Neural progenitor cell (in vitro differentiated cells): ENCODE data around the gene TASP1. TPM values are rescaled to one million over a fixed set of nuclear protein-coding genes. Genes with fewer than 3 reads are reported as not detected.

Experiments
- DNase-seq: peaks from one replicate; pipeline ENCODE4 v3.0.0-alpha.2; 2016; ENCODE audit warnings: low spot score
- H2AFZ ChIP-seq: fragments of 200-600 bp; sonication (generic); replicated peaks from 2 replicates; pipeline ENCODE4 v1.6.1; 2016; ENCODE audit warnings: antibody characterized with exemption
- H3F3A ChIP-seq: fragments of 200-600 bp; sonication (generic); 2 replicates; pipeline ENCODE4 v1.6.1; 2016; ENCODE audit warnings: antibody characterized with exemption, low read depth
- H3K27ac ChIP-seq: fragments of 200-600 bp; sonication (generic); 2 replicates; pipeline ENCODE4 v1.5.1; 2016; ENCODE audit warnings: mild to moderate bottlenecking
- H3K27me3 ChIP-seq: fragments of 200-600 bp; sonication (generic); 2 replicates; pipeline ENCODE4 v1.6.1; 2016; ENCODE audit warnings: mild to moderate bottlenecking, moderate library complexity
- H3K36me3 ChIP-seq: fragments of 200-600 bp; sonication (generic); 2 replicates; pipeline ENCODE4 v1.5.1; 2016
- H3K4me1 ChIP-seq: fragments of 200-600 bp; sonication (generic); 2 replicates; pipeline ENCODE4 v1.6.1; 2016; ENCODE audit warnings: mixed run types
- H3K4me2 ChIP-seq: fragments of 200-600 bp; sonication (generic); 2 replicates; pipeline ENCODE4 v1.6.1; 2016
- H3K4me3 ChIP-seq: fragments of 200-600 bp; sonication (generic); 2 replicates; pipeline ENCODE4 v1.5.1; 2016
- H3K79me2 ChIP-seq: fragments of 200-600 bp; sonication (generic); 2 replicates; pipeline ENCODE4 v1.6.1; 2016; ENCODE audit warnings: low read depth
- H3K9ac ChIP-seq: fragments of 200-600 bp; sonication (generic); 2 replicates; pipeline ENCODE4 v1.6.1; 2016
- H3K9me3 ChIP-seq: fragments of 200-600 bp; sonication (generic); 2 replicates; pipeline ENCODE4 v1.5.1; 2016; ENCODE audit warnings: low read depth
- H4K20me1 ChIP-seq: fragments of 200-600 bp; sonication (generic); 2 replicates; pipeline ENCODE4 v1.6.1; 2016; ENCODE audit warnings: low read depth
- H3K27ac Mint-ChIP-seq: 3 replicates; pipeline ENCODE4 v1.8.0; 2021; ENCODE audit warnings: mixed read lengths
- H3K27me3 Mint-ChIP-seq: 2 replicates; pipeline ENCODE4 v1.8.0; 2022; ENCODE audit warnings: low read depth, mild to moderate bottlenecking, inconsistent platforms, moderate library complexity, mixed read lengths; ENCODE audit not compliant: insufficient read depth
- H3K36me3 Mint-ChIP-seq: 3 replicates; pipeline ENCODE4 v1.8.0; 2021; ENCODE audit warnings: mixed read lengths
- H3K4me1 Mint-ChIP-seq: 3 replicates; pipeline ENCODE4 v1.8.0; 2021; ENCODE audit warnings: mixed read lengths
- H3K4me3 Mint-ChIP-seq: 3 replicates; pipeline ENCODE4 v1.8.0; 2021; ENCODE audit warnings: mild to moderate bottlenecking, moderate library complexity, mixed read lengths
- H3K9me3 Mint-ChIP-seq: 3 replicates; pipeline ENCODE4 v1.8.0; 2020; ENCODE audit warnings: mixed read lengths
- EZH2 ChIP-seq: fragments of 200-600 bp; sonication (generic); IDR thresholded peaks from 2 replicates; pipeline ENCODE4 v1.6.1; 2017; ENCODE audit warnings: antibody characterized with exemption, mild to moderate bottlenecking, moderate library complexity
- EZH2phosphoT487 ChIP-seq: fragments of 200-600 bp; sonication (generic); IDR thresholded peaks from 2 replicates; pipeline ENCODE4 v1.6.1; 2017; ENCODE audit warnings: antibody characterized with exemption
- total RNA-seq: library from RNA; depleted of rRNA; stranded (reverse); fragments of >200 nt; gene quantifications from 2 replicates; pipeline ENCODE4 v1.2.3, GENCODE V29; 2015; ENCODE audit warnings: low replicate concordance
- TF ChIP-seq, protein P1 (sequence below): fragments of 200-600 bp; sonication (generic); IDR thresholded peaks from 2 replicates; pipeline ENCODE4 v1.5.1; 2017; ENCODE audit warnings: antibody characterized with exemption, mild to moderate bottlenecking

The TASP1 gene
- total RNA-seq, 1 donor from 2014 or later, result 9.6 TPM

DNA sequence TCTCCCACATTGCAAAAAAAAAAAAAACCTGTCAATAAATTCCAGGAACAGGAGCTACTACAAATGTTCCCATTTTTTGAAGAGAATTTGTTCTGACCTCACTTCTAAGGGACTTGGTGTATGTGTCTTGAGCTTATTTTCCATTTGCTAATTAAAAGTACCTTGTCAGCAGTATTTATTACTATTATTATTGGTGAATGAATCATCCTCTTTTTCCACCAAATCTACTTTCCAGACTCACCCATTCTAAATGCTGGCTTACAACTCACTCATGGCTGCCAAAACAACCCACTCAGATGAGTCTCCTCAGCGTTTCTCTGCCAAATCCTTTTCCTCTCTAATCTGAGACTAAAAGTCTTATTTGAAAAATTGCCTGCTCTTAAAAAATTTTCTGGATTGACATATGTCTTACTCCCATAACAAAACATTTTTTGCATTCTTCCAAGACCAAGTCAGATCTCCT, 33.2 kb upstream of the TASP1 start:
- H3K27ac ChIP-seq, result no peak overlapping the region
- no peak overlapping the region for H3K27ac Mint-ChIP-seq
- H3K36me3 ChIP-seq, result no peaks in the 10 kb centered on the region

DNA sequence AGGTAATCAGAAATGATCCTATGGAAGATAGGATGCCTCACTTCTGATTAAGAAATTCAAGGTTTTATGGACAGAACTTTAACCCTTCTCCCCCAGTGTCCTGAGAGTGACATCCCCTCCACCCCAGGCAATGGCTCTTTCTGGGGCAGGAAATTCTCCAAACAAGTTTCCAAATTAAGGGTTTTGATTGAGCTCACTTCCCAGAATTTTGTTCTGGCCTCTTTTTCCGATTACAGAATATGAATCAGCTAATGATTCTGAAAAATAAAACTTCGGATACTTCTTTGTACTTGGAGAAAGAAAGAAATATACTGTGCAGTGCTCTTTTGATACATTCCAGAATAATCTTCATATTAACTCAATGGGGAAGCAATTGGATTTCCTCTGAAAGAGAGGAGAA, 32.8 kb upstream of the TASP1 start:
- no peaks in the 10 kb centered on the region for H4K20me1 ChIP-seq
- no peaks in the 10 kb centered on the region for H3K79me2 ChIP-seq
- H3K36me3 Mint-ChIP-seq, result no peaks in the 10 kb centered on the region
- H3K27ac Mint-ChIP-seq, result no peak overlapping the region
- H3K27ac ChIP-seq, result no peak overlapping the region
- H3K4me3 ChIP-seq, result no peak overlapping the region
- no peaks in the 10 kb centered on the region for H3K36me3 ChIP-seq
- H3F3A ChIP-seq, result no peaks in the 10 kb centered on the region
- no peaks in the 10 kb centered on the region for H3K9me3 Mint-ChIP-seq
- H3K4me1 ChIP-seq, result no peaks in the 10 kb centered on the region
- H3K9me3 ChIP-seq, result no peaks in the 10 kb centered on the region
- no peak overlapping the region for H2AFZ ChIP-seq
- H3K9ac ChIP-seq, result no peak overlapping the region
- no peaks in the 10 kb centered on the region for H3K4me1 Mint-ChIP-seq
- H3K27me3 ChIP-seq, result no peaks in the 10 kb centered on the region
- H3K4me3 Mint-ChIP-seq, result no peak overlapping the region
- DNase-seq, result no peak
- no peak for TF ChIP-seq EZH2phosphoT487
- no peak for TF ChIP-seq EZH2
- TF ChIP-seq, protein P1, sequence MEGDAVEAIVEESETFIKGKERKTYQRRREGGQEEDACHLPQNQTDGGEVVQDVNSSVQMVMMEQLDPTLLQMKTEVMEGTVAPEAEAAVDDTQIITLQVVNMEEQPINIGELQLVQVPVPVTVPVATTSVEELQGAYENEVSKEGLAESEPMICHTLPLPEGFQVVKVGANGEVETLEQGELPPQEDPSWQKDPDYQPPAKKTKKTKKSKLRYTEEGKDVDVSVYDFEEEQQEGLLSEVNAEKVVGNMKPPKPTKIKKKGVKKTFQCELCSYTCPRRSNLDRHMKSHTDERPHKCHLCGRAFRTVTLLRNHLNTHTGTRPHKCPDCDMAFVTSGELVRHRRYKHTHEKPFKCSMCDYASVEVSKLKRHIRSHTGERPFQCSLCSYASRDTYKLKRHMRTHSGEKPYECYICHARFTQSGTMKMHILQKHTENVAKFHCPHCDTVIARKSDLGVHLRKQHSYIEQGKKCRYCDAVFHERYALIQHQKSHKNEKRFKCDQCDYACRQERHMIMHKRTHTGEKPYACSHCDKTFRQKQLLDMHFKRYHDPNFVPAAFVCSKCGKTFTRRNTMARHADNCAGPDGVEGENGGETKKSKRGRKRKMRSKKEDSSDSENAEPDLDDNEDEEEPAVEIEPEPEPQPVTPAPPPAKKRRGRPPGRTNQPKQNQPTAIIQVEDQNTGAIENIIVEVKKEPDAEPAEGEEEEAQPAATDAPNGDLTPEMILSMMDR, result no peak
- H3K27me3 Mint-ChIP-seq, result no peaks in the 10 kb centered on the region
- no peak overlapping the region for H3K4me2 ChIP-seq

More for the DNA sequence above, 33.2 kb upstream of the TASP1 start:
- Histone ChIP-seq H3K27me3 (no peaks in the 10 kb centered on the region), H4K20me1 (no peaks in the 10 kb centered on the region), H3K4me2 (no peak overlapping the region), H3K79me2 (no peaks in the 10 kb centered on the region), H2AFZ (no peak overlapping the region), H3K4me1 (no peaks in the 10 kb centered on the region), H3K4me3 (no peak overlapping the region), H3F3A (no peaks in the 10 kb centered on the region), H3K9me3 (no peaks in the 10 kb centered on the region), H3K9ac (no peak overlapping the region)
- Mint-ChIP-seq H3K4me1 (no peaks in the 10 kb centered on the region), H3K9me3 (no peaks in the 10 kb centered on the region), H3K4me3 (no peak overlapping the region), H3K27me3 (no peaks in the 10 kb centered on the region), H3K36me3 (no peaks in the 10 kb centered on the region)
- TF ChIP-seq, protein P1, result no peak
- TF ChIP-seq EZH2phosphoT487 (no peak), EZH2 (no peak)
- DNase-seq, result no peak

GRCh38 chr20:13670160-13670559, 31.4 kb upstream of the TASP1 start:
- no peak overlapping the region for H2AFZ ChIP-seq
- no peaks in the 10 kb centered on the region for H3K9me3 Mint-ChIP-seq
- H3K36me3 Mint-ChIP-seq, result no peaks in the 10 kb centered on the region
- no peak overlapping the region for H3K4me3 Mint-ChIP-seq
- no peaks in the 10 kb centered on the region for H3K4me1 ChIP-seq
- no peaks in the 10 kb centered on the region for H3F3A ChIP-seq
- TF ChIP-seq, protein P1, result no peak
- TF ChIP-seq EZH2, result no peak
- no peak for TF ChIP-seq EZH2phosphoT487
- no peaks in the 10 kb centered on the region for H3K27me3 ChIP-seq
- H4K20me1 ChIP-seq, result no peaks in the 10 kb centered on the region
- H3K4me2 ChIP-seq, result no peak overlapping the region
- H3K27ac Mint-ChIP-seq, result no peak overlapping the region
- H3K27ac ChIP-seq, result no peak overlapping the region
- H3K79me2 ChIP-seq, result no peaks in the 10 kb centered on the region
- DNase-seq, result no peak
- no peak overlapping the region for H3K4me3 ChIP-seq
- no peaks in the 10 kb centered on the region for H3K36me3 ChIP-seq
- H3K9ac ChIP-seq, result no peak overlapping the region
- no peaks in the 10 kb centered on the region for H3K9me3 ChIP-seq
- H3K27me3 Mint-ChIP-seq, result no peaks in the 10 kb centered on the region
- no peaks in the 10 kb centered on the region for H3K4me1 Mint-ChIP-seq
